Measurements from ENCODE around the gene NUMB.

GRCh38 chr14:73250317-73250713, 208.0 kb downstream of the NUMB start:
- no peak for TF ChIP-seq CTCF (conservative IDR thresholded peaks at IDR 0.05; ENCODE audit: low read depth, low read length)
- no peak for TF ChIP-seq RAD21 (IDR thresholded peaks at IDR 0.05; ENCODE audit: low read length)
- no peak for TF ChIP-seq POLR2A (IDR thresholded peaks at IDR 0.05; ENCODE audit: low read depth, low read length)
- TF ChIP-seq ELK1 (IDR thresholded peaks at IDR 0.05; ENCODE audit: borderline replicate concordance, low read depth, low read length), result no peak

Data from IMR-90 (cell line).